K562 (cell line): ENCODE results near the gene SATB2. TPM values are rescaled to one million over a fixed set of nuclear protein-coding genes. Genes with fewer than 3 reads are reported as not detected.

Source experiments
- ATAC-seq: fragments of 200-7000 bp; cut with Tn5 transposase; 3 replicates; pipeline ENCODE4 v1.9.1; 2020; ENCODE audit warnings: moderate library complexity
- BruUV-seq: library from RNA; stranded (reverse); fragments of 400-500 nt; replicated peaks from 2 replicates; lab custom pipeline; 2021; lab: Mats Ljungman, UMichigan
- CTCF ChIA-PET: fragments of 300-600 bp; formaldehyde crosslinking; extraction: SDS; loops from one replicate; lab custom pipeline; 2021; ENCODE audit warnings: low intra/inter-chr PET ratio; lab: Yijun Ruan, JAX
- POLR2A ChIA-PET: fragments of 300-600, 350-650 bp; sonication (Branson Sonifier 250); formaldehyde crosslinking; extraction: SDS; loops from one replicate; lab custom pipeline; 2021; ENCODE audit warnings: antibody characterized with exemption, inconsistent platforms; lab: Yijun Ruan, JAX
- DNase-seq, 4 experiments: peaks; one replicate each; pipeline versions ENCODE4 v3.0.0 to v3.0.0-alpha.2; 2011 to 2018; ENCODE audit warnings: low spot score in 3 of 4, mixed read lengths in 3 of 4; ENCODE audit errors: extremely low read depth in 1 of 4
- FAIRE-seq: peaks from 2 replicates; lab custom pipeline; 2011; peaks lifted over from hg19 to GRCh38; lab: Jason Lieb, UNC
- H2AFZ ChIP-seq: 2 replicates; pipeline ENCODE4 v1.6.0; 2011; ENCODE audit warnings: low read depth, low read length, control low read depth, inconsistent platforms
- H3K27ac ChIP-seq: fragments of 200-600 bp; 3 replicates; pipeline ENCODE4 v1.8.0; 2011; ENCODE audit warnings: low read depth, mild to moderate bottlenecking, control low read depth, inconsistent platforms, low read length, moderate library complexity, mixed read lengths; ENCODE audit errors: extremely low read depth
- H3K27me3 ChIP-seq, 2 experiments: fragments of 300-600 bp in 1 of 2; 2 replicates in 1 of 2; 3 replicates in 1 of 2; pipeline versions ENCODE4 v1.6.0 to v1.8.0; 2011; ENCODE audit warnings: inconsistent platforms in 2 of 2, low read length in 2 of 2, mild to moderate bottlenecking in 1 of 2, mixed read lengths in 1 of 2, moderate library complexity in 1 of 2; ENCODE audit not compliant: control insufficient read depth in 2 of 2, insufficient read depth in 2 of 2
- H3K36me3 ChIP-seq: fragments of 300-600 bp; 3 replicates; pipeline ENCODE4 v1.8.0; 2011; ENCODE audit warnings: mild to moderate bottlenecking, low read length, inconsistent platforms; ENCODE audit not compliant: control insufficient read depth, insufficient read depth
- H3K4me1 ChIP-seq, 2 experiments: fragments of 200-600 bp in 1 of 2; replicated peaks in 1 of 2; 2 replicates in 1 of 2; 3 replicates in 1 of 2; pipeline versions ENCODE4 v1.5.1 to v1.8.0; 2011; ENCODE audit warnings: inconsistent platforms in 2 of 2, low read length in 2 of 2, mild to moderate bottlenecking in 1 of 2, mixed read lengths in 1 of 2, moderate library complexity in 1 of 2; ENCODE audit not compliant: control insufficient read depth in 2 of 2, insufficient read depth in 2 of 2
- H3K4me2 ChIP-seq: 2 replicates; pipeline ENCODE4 v1.6.1; 2011; ENCODE audit warnings: low read length, control low read depth, inconsistent platforms, mixed read lengths; ENCODE audit not compliant: insufficient read depth
- H3K4me3 ChIP-seq: fragments of 200-600 bp; sonication (generic), shearing (Covaris generic); 2 replicates; pipeline ENCODE4 v1.5.1; 2016; ENCODE audit warnings: control low read depth, inconsistent platforms
- H3K79me2 ChIP-seq: fragments of 200-600 bp; 3 replicates; pipeline ENCODE4 v1.8.0; 2011; ENCODE audit warnings: low read length, inconsistent platforms; ENCODE audit not compliant: control insufficient read depth, insufficient read depth
- H3K9ac ChIP-seq, 2 experiments: 2 replicates each; pipeline versions ENCODE4 v1.6.0 to v1.6.1; 2011; ENCODE audit warnings: low read depth in 2 of 2, low read length in 2 of 2, control low read depth in 1 of 2, inconsistent platforms in 1 of 2, mild to moderate bottlenecking in 1 of 2, mixed read lengths in 1 of 2; ENCODE audit not compliant: insufficient read depth in 1 of 2
- H3K9me1 ChIP-seq: one replicate; pipeline ENCODE4 v1.6.0; 2011; ENCODE audit warnings: inconsistent platforms, mild to moderate bottlenecking, low read length, moderate library complexity; ENCODE audit not compliant: control insufficient read depth, insufficient read depth
- H3K9me3 ChIP-seq: replicated peaks from 2 replicates; pipeline ENCODE4 v1.5.1; 2011; ENCODE audit warnings: low read depth, low read length, inconsistent platforms; ENCODE audit not compliant: control insufficient read depth, insufficient read depth
- H4K20me1 ChIP-seq: replicated peaks from 2 replicates; pipeline ENCODE4 v1.6.1; 2011; ENCODE audit warnings: low read length, inconsistent platforms, mixed read lengths; ENCODE audit not compliant: control insufficient read depth, insufficient read depth
- ETV5 ChIP-seq: sonication (generic); formaldehyde crosslinking; IDR thresholded peaks from 2 replicates; pipeline ENCODE4 v1.4.0; 2020; ENCODE audit warnings: low read depth, mild to moderate bottlenecking, missing genetic modification reagents
- WGBS: fragments of 100-300 bp; shearing (Covaris generic); methylation state at CpG from one replicate; pipeline ENCODE4 v1.1.6; 2016; ENCODE audit warnings: low coverage, mixed read lengths; ENCODE audit not compliant: insufficient coverage; ENCODE audit errors: missing lambda C conversion rate; 5-methylcytosine and 5-hydroxymethylcytosine counted together
- in situ Hi-C: fragments of 300-500 bp; cut with MboI; formaldehyde crosslinking; loops from 4 replicates; pipeline ENCODE4 v1.15.0; 2018; ENCODE audit warnings: inconsistent platforms, mixed read lengths
- intact Hi-C: fragments of 100-400 bp; cut with micrococcal nuclease; formaldehyde crosslinking; loops from 2 replicates; pipeline ENCODE4 v1.14.2; 2022
- polyA plus RNA-seq, 8 experiments: library from polyadenylated mRNA; depleted of rRNA in 4 of 8; stranded (reverse) in 5 of 8; unstranded in 3 of 8; fragments of >200 nt; fragmentation: Nextera tagmentation in 2 of 8; fragmentation: Illumina TruSeq in 1 of 8; extraction: Ambion mirVana in 2 of 8; extraction: Trizol in 1 of 8; gene quantifications; 2 replicates each; pipeline versions ENCODE4 v1.2.1 to v1.2.3, GENCODE V29; 2011 to 2014; ENCODE audit warnings: inconsistent platforms in 1 of 8, missing spikeins in 1 of 8
- total RNA-seq, 7 experiments: library from RNA; depleted of rRNA in 6 of 7; stranded (reverse); fragments of >200 nt in 6 of 7; fragmentation: Illumina TruSeq in 2 of 7; extraction: Trizol in 2 of 7; gene quantifications; 2 replicates each; pipeline versions ENCODE4 v1.2.1 to v1.2.3, GENCODE V29; 2011 to 2021; ENCODE audit warnings: low replicate concordance in 1 of 7
- TF ChIP-seq, protein P1 (sequence below): sonication (generic); formaldehyde crosslinking; IDR thresholded peaks from 2 replicates; pipeline ENCODE4 v1.8.1; 2023; ENCODE audit warnings: mild to moderate bottlenecking, missing genetic modification reagents

SATB2 gene
- total and polyA plus RNA-seq, 9 of the 15 experiments (the other 6 are each of a cell fraction or from before 2014, with no cell fraction given): 4.5 to 34.0 (median 15.1) TPM

DNA sequence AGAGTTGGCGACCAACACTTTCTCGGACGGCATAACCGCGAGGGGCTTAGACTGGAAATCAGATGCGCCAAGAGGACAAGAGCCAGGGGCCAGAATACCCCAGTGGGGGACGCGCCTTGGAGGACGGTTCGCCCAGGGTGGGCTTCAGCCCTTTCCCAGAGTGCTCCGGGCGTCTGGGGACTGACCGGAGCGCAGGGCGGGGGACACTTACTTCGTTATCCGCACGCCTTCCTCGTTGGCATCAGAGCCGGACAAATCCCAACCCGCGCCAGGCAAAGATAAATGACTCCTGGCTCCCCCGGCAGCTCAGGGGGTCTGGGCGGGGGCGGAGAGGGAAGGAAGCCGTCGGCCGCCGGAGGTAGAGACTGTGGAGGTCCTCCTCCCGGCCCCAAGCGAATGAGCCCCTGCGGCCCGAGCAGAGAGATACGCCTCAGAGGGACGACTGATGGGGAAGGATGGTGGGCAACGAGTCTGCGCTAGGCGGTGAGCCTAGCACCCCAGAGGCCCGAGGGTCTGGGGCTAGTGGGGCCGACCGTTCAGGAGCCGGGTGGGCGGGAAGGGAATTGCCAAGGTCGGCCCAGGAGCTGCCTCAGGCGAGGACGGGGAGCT, 4.7 kb upstream of the SATB2 start:
- ChIA-PET CTCF (no interaction called here), POLR2A (no interaction called here)
- H3K36me3 ChIP-seq: no peaks in the 10 kb centered on the region
- H3K4me2 ChIP-seq: no peak overlapping the region
- BruUV-seq: no TSS peak
- no peak overlapping the region for H3K27ac ChIP-seq
- intact Hi-C loops (no loop called here), in situ Hi-C loops (no loop called here)
- H4K20me1 ChIP-seq: no peaks in the 10 kb centered on the region
- no peak overlapping the region for H3K9ac ChIP-seq
- H3K27me3 ChIP-seq: no peaks in the 10 kb centered on the region
- TF ChIP-seq ETV5 (CRISPR knock-in tag): no peak
- TF ChIP-seq, protein P1, sequence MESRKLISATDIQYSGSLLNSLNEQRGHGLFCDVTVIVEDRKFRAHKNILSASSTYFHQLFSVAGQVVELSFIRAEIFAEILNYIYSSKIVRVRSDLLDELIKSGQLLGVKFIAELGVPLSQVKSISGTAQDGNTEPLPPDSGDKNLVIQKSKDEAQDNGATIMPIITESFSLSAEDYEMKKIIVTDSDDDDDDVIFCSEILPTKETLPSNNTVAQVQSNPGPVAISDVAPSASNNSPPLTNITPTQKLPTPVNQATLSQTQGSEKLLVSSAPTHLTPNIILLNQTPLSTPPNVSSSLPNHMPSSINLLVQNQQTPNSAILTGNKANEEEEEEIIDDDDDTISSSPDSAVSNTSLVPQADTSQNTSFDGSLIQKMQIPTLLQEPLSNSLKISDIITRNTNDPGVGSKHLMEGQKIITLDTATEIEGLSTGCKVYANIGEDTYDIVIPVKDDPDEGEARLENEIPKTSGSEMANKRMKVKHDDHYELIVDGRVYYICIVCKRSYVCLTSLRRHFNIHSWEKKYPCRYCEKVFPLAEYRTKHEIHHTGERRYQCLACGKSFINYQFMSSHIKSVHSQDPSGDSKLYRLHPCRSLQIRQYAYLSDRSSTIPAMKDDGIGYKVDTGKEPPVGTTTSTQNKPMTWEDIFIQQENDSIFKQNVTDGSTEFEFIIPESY (CRISPR knock-in tag): peak; percentile 30; the same call in 1 of the 2 replicates
- no peak overlapping the region for H2AFZ ChIP-seq
- DNase-seq (no peak), FAIRE-seq (no peak), ATAC-seq (no peak)
- no peak overlapping the region for H3K4me3 ChIP-seq
- peaks cover 43% of the 10 kb centered on the region for H3K79me2 ChIP-seq
- no peaks in the 10 kb centered on the region for H3K9me1 ChIP-seq
- H3K9me3 ChIP-seq: peaks cover 2% of the 10 kb centered on the region; the same call in 1 of the 2 replicates
- H3K4me1 ChIP-seq: peaks cover 0 to 25% of the 10 kb centered on the region in 2 experiments; a peak in 2 of 5 replicates
- WGBS: 100% methylated on average over 7 of the region's 46 CpGs
